GM19035 (cell line): Measurements from ENCODE around the gene FAM53B.

ENCODE experiments used
- ATAC-seq: cut with Tn5 transposase; IDR thresholded peaks from one replicate; pipeline ENCODE4 v1.9.1; 2021; ENCODE audit not compliant: unreplicated experiment

FAM53B gene

DNA sequence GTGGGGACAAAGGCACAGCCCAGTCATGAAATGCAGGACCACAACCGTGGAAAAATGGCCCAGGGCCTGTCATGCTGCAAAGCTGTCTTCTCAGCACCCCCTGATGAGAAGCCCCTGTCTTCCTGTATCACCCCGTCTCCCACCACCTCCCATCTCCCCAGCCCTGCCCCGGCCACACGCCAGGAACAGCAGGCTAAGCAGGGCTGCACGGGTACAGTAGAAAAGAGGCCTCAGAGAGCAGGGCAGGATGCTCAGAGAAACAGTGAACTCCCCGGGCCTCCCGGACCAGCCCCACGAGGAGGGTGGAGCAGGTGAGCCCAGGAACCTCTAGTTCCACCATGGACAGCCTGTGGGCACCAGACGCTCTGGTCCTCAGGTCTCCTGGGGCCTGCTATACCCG, 77.7 kb downstream of the FAM53B start:
- no peak for ATAC-seq

GRCh38 chr10:124665980-124666379, 78.2 kb downstream of the FAM53B start:
- ATAC-seq, result no peak

DNA sequence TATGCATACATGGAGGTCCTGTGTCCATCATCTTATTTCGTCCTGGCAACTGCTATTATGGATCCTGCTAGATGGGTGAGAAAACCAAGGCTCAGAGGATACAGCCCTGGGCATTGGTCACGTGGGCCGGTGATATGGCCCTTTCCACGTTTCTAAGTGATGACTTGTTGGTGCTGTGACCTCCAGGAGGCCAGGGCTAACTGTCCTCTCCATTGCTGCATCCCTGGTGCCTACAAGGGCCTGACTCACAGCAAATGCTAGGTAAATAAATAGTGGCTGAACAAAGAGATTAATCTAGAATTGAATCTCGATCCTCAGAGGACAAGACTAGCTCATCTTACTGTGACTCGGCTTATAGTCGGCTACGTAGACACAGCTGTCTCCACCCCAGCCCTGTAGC, 78.6 kb downstream of the FAM53B start:
- no peak for ATAC-seq

- no peak for ATAC-seq
Observed at GRCh38 chr10:124665091-124665490, 79.1 kb downstream of the FAM53B start.

GRCh38 chr10:124663766-124664360, 80.3 kb downstream of the FAM53B start:
- ATAC-seq, result no peak

- no peak for ATAC-seq
Observed at GRCh38 chr10:124663228-124663627, 81.0 kb downstream of the FAM53B start.

DNA sequence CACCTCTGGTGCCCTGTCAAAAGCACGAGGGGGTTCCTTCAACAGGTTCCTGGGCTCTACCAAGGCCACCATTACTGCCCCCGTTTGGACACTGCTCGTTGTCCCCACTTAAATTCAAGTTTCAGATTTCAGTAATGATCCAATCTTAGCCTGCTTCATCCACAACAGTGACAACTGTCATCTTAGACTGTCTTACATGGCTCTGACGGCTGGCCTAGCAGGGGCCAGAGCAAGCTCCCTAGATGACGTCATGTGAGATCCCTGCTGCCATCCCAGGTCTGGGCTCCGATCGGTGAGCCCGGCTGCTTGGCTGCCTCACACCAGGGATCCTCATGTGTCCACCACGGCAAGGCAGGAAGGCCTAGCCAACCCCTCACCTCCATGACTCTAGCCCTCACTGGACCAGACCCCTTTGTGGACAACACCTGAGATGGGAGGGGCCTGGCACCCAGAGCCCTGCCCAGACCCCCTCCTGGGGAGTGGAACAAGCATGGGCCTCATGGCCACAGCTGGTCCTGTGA, 82.5 kb downstream of the FAM53B start:
- ATAC-seq, result no peak

- ATAC-seq, result no peak
Observed at GRCh38 chr10:124660404-124661125, 83.6 kb downstream of the FAM53B start.

- ATAC-seq, result no peak
Observed at GRCh38 chr10:124659380-124659779, 84.8 kb downstream of the FAM53B start.

GRCh38 chr10:124658591-124659242, 85.5 kb downstream of the FAM53B start:
- no peak for ATAC-seq

- ATAC-seq, result no peak
Observed at GRCh38 chr10:124657806-124658205, 86.4 kb downstream of the FAM53B start.

GRCh38 chr10:124656541-124656940, 87.6 kb downstream of the FAM53B start:
- no peak for ATAC-seq

DNA sequence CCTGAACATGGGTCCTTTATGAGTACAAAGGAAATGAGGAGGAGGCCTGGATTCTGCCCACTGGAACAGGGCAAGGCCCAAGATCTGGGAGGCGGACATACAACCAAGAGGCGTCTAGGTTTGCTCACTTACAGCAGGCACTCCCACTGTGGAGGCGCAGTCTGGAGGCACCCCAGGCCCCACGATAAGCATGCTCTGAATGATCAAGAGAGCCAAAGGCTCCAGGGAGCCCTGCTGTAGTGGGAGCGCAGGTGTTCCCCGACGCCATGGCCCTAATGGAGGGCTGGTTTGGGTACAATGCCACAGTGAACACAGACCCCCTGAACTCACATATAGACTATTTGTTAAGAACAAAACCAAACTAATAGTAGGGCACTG, 88.1 kb downstream of the FAM53B start:
- ATAC-seq, result no peak

DNA sequence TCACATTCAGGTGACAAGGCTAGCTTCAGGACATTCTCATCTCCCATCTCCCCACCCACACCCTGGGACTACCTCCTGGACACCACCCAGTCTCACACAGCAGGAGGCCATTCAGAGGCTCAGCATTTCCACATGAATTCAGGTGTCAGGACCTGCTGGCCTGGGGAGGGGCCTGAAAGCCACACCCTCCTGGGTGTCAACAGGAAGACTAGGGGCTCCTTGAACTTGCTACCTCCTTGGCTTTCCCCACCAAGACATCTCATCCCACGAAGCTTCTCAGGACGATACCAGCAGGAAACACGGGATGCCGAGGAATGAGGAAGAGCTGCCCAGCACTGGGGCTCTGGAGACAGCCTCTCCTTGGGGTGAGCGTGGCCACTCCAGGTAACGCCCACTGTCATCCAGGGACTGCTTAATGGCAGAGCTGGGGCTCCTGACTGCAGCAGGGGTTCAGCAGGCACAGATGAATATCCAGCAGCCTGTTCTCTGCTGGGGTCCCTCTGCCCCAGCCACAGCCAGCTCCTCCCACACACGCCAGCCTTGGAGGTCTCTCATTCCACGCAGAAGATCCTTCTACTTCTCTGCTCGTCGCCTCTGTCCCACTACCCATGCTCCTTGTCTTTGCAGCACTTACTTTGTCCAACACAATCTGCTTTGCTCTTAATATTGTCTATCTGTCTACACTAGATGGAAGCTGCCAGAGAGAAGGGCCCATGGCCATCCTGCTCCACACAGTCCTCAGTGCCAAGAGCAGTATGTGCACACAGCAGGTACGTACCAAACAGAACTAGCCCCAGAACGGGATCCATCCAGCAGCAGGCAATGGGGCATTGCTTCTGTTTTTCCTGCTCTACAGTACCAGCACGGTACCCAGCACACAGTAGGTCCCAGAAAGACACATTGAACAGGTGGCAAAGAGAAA, 88.7 kb downstream of the FAM53B start:
- no peak for ATAC-seq

GRCh38 chr10:124654686-124655085, 89.5 kb downstream of the FAM53B start:
- ATAC-seq, result no peak

- ATAC-seq, result no peak
Observed at GRCh38 chr10:124653811-124654651, 90.1 kb downstream of the FAM53B start.

GRCh38 chr10:124653311-124653710, 90.9 kb downstream of the FAM53B start:
- no peak for ATAC-seq

- ATAC-seq, result no peak
Observed at GRCh38 chr10:124652701-124653100, 91.5 kb downstream of the FAM53B start.

DNA sequence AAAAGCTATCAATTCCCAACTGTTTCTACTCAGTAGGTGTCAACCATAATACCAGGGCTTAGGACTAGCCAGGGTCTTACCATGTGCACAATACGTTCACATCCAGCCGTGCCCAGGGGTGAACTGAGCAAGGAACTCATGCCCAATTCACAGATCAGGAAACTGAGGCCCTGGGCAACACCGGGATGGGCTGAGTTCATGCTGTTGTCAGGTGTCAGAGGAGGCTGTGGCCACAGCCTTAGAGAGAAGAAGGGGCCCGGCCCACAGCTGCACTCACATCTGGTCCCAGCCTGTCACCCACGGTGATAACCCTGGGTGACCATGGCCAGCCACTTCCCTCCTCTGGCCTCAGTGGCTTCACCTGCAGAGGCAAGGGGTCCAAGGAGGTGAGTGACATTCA, 92.0 kb downstream of the FAM53B start:
- no peak for ATAC-seq

DNA sequence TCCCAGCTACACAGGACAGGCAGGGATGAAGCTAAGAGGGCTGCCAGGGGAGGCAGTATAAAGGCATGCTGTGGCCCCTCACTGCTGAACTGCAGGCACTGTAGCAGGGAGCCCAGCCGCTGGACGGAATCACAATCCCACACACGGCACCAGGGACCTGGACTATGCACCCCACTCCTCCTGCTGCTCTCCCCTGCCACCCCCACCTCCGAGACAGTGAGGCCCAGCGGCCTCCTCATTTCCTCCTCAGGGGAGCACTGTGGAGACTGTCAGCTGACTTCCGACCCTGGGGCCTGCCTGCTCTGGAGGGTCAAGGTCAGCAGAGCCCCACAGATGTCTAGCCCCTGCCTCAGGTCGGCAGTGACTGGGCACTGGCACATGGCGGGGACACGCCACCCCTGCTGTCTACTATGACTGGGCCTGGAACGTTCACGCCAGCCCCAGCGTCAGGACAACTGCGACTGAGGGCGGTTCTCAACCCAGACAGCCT, 92.7 kb downstream of the FAM53B start:
- no peak for ATAC-seq
